ENCODE results near the gene FAM72D.
"Not testable (repeated sequence)": the region's sequence is repeated elsewhere in the genome, so short reads cannot be mapped to it uniquely, and the experiment has no call there.

FAM72D gene

DNA sequence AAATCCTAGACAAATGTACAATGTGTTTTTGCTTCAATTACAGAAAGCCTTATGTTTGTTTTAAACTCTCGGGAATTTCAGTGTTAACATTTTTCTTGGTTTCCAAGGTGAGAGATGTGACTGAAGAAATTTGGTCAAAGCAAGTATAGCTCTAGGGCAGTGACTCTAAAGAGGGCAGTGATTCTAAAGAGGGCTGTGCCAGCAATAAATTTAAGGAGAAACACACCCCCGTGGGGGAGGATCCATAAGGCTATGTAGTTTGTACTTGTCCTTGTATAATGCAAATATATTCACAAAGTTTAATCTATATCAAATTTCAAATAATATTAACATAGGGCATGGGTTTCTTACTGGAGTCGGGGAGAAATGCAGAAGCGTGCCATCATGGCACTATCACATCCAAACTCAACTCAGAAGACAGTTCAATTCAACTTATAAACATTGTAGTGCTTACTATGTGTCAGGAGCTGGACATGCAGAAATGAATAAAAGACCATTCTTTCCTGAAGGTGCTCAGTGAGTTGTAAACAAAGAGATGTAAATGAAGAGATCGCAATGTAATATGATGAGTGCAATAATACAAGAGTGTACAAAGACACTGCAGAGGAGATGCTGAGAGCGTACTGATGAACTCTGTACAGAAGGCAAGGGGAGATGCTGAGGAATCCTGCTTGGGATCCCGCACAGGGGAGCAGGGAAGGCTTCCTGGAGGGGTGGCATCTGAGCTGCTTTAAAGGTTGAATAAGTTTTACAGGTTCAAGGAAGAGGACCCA, 13.1 kb upstream of the FAM72D start:
- DNase-seq (ENCODE audit: low read depth) = not testable (repeated sequence)

DNA sequence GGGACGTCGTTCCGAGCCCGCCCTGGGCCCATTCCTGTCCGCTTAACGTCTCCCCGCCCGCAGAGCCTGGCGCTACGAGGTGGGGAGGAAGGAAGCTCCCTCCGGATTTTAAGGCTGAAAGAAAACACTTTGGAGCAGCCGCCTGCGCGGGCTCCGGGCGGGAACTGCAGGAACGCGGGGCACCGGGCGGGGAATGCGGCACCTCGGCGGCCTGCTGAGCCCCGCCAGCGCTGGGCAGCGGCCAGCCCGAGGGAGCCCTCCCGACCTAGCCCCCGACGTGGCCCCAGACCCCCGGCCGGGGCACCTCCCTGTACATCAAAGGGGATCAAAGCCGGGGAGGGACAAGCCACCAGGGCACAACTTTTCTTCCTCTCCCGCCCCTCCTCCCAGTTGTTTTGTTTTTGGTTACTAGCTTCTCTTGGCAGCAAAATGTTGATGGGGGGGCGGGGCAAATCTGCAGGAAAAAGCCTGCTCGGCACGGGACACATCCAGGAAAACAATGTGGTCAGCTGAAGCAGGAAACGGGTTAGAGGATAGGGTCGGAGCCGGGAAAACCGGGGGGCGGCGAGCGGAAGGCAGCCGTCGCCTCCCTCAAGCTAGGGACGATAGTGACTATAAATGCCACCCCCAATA, 2.1 kb upstream of the FAM72D start:
- DNase-seq (ENCODE audit: low read depth) = not testable (repeated sequence)

- DNase-seq (ENCODE audit: low read depth) = not testable (repeated sequence)
Observed at GRCh38 chr1:145094655-145095211, 1.0 kb upstream of the FAM72D start.

DNA sequence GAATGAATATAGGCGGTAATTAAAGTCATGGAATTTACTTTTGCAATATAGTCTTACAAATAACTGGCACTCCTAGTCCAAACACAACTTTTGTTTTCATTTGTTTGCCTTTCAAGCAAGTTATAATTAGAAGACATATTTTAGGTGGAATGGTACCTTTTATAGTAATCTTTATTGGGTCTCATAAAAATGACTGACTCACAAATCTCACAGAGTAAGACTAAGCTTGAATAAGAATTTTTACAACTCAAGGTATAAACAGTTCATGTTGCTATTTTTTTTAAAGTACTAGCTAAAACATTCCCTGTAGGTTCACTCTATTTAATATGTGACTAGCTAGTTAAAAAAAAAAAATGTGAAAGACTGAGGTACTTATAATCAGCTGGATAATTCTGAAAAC, 6.0 kb downstream of the FAM72D start:
- DNase-seq (ENCODE audit: low read depth) = not testable (repeated sequence)

GRCh38 chr1:145103294-145103693, 7.5 kb downstream of the FAM72D start:
- not testable (repeated sequence) for DNase-seq (ENCODE audit: low read depth)

DNA sequence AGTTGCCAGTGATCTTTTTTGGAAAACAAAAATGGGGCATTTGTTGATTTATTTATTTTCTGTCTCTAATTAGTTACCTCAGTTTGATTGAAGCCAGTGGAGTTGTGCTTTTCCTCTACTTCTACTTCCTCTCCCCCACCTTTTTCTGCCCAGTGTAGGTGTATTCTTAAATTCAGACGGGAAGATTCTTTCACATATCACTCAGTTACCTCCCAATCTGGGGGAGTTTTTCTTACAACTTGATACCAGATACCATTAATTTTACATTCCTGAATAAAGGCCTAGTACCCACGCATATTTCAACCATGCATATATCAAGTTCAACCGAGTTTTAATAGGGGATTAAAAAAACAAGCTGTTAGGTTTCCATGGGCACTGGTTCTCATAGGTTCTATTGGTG, 15.9 kb downstream of the FAM72D start:
- not testable (repeated sequence) for DNase-seq (ENCODE audit: low read depth)

DNA sequence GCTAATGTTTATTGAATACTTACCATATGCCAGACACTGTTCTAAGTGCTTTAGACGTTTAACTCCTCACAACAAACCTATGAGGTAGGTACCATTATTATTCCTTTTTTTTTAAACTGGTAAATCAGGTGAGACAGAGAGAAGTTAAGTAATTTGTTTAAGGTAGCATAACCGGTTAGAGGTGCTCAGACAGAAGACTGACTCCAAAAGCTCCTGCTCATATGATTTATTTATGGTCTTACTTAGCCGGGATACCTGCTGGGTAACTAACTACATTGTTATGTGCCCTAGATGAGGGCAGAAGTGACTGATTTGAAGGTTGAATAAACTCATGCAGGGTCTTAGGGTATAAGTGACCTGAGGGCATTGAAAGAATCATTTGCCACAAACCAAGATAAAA, 16.9 kb downstream of the FAM72D start:
- not testable (repeated sequence) for DNase-seq (ENCODE audit: low read depth)

DNA sequence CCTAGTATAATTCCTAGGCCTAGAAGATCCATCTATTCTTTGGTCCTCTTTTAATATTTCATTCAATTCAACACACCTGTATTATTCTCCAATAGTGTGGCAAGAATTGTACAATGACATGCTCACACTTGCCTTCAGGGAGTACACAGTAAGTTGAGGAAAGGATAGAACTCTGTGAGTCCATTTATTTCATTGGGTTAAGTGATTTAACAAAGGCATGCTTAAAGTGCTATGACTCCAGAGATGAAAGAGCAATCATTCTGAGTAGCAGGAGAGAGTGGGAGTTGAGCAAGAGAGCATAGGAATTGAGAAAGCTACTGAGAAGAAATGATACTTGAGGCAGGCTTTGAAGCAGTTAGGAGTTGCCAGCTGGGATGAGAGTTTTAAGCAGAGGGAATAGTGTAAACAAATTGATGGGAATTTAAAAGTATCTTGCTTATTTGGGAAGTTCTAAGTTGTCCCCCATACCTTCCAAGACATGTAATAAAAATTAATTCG, 18.8 kb downstream of the FAM72D start:
- not testable (repeated sequence) for DNase-seq (ENCODE audit: low read depth)

GRCh38 chr1:145115587-145116493, 20.1 kb downstream of the FAM72D start:
- DNase-seq (ENCODE audit: low read depth) = not testable (repeated sequence)

- DNase-seq (ENCODE audit: low read depth) = not testable (repeated sequence)
Observed at GRCh38 chr1:145119842-145120241, 24.1 kb downstream of the FAM72D start.

- DNase-seq (ENCODE audit: low read depth) = not testable (repeated sequence)
Observed at GRCh38 chr1:145122344-145123061, 26.7 kb downstream of the FAM72D start.

DNA sequence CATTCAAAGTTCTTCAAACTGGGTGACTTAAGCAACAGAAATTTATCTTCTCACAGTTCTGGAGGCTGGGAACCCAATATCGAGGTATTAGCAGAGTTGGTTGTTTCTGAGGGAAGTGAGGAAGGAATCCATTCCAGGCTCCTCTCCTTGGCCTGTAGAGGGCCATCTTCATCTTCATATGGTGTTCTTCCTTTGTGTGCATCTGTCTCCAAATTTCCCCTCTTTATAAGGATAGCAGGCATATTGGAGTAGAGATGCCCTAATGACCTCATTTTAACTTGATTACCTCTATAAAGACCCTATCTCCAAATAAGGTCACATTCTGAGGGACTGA, 27.3 kb downstream of the FAM72D start:
- DNase-seq (ENCODE audit: low read depth) = not testable (repeated sequence)

DNA sequence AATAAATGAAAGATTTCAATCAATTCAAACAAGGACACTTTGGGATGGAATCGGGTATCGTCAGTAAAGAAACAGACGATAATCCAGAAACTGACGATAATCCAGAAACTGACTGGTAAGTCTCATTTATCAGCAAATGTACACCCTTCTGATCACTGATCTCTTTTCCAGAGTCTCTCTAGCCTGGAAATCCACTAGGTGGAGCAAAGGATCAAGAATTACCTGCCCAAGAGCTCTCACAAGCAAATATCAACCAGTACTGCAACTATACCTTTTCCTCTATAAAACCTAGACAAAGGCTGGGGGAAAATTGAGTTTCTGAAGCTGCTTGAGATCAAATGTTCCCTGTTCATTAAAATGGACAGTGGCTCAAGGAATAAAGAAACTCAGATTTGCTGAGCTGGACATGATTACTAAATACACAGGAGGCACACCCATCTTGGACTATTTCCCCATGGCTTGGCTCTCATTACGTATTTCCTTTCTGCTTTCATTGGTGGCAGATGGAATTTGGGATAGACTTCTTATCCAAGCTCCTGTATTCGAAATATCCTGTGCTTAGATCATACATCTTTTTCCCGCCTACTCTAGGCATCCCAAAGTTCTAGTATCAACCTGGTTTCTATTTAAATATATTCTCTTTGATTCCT, 28.3 kb downstream of the FAM72D start:
- DNase-seq (ENCODE audit: low read depth) = not testable (repeated sequence)

DNA sequence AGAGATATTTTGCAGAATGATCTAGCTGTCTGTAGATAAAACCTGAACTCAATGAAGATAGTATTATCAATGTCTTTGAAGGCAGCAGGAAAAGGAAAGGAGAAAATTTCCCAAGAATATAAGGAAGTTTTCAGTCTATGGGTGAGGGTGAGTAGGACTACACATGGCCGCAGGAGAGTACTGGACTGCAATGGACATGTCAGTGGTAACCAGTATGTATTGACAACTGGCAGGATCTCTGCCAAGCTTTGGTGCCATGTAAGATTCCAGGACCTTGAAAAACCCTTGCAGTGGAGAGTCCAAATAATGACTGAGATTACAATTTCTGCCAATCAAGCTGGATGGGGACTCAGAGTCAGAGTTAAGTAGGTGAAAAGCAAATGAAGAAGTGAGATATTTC, 29.3 kb downstream of the FAM72D start:
- not testable (repeated sequence) for DNase-seq (ENCODE audit: low read depth)

GRCh38 chr1:145127144-145127543, 31.4 kb downstream of the FAM72D start:
- DNase-seq (ENCODE audit: low read depth) = not testable (repeated sequence)

DNA sequence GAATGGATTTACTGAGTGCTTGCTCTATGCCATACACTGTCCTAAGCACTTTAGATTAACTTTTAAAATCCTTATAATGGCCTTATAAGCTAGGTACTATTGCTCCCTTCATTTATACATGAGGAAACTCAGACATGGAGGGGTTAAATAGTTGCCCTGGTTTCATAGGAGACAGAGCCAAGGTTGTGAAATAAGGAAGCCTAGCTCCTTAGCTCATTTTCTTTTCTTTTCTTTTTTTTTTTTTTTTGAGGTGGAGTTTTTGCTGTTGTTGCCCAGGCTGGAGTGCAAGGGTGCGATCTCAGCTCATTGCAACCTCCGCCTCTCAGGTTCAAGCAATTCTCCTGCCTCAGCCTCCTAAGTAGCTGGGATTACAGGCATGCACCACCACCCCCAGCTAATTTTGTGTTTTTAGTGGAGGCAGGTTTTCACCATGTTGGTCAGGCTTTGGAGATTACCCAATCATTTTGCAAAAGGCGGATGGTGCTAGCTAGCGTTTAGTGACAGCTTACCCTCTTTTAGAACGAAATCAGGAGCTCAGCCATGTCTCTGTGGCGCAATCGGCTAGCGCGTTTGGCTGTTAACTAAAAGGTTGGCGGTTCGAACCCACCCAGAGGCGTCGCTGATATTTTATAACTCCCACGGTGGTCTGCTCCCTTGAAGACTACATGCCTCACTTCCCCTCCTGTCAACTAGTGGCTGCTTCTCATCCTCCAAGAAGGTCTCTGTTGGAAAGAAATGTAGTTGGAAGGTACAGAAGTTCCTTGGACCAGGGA, 33.1 kb downstream of the FAM72D start:
- not testable (repeated sequence) for DNase-seq (ENCODE audit: low read depth)

- not testable (repeated sequence) for DNase-seq (ENCODE audit: low read depth)
Observed at GRCh38 chr1:145134476-145134875, 38.7 kb downstream of the FAM72D start.

GRCh38 chr1:145140549-145140948, 44.8 kb downstream of the FAM72D start:
- DNase-seq (ENCODE audit: low read depth) = not testable (repeated sequence)

- not testable (repeated sequence) for DNase-seq (ENCODE audit: low read depth)
Observed at GRCh38 chr1:145144264-145144913, 48.6 kb downstream of the FAM72D start.

Measured in stimulated activated CD8-positive, alpha-beta memory T cell treated with anti-CD3 and anti-CD28 coated beads, Interleukin-15, amount 100 ng/mL, for 1 hour (primary cell).